Measurements from ENCODE around the gene MAPKAP1.
A peak's percentile ranks its signal among the peaks of the same experiment; 100 is the strongest.

MAPKAP1 gene

DNA sequence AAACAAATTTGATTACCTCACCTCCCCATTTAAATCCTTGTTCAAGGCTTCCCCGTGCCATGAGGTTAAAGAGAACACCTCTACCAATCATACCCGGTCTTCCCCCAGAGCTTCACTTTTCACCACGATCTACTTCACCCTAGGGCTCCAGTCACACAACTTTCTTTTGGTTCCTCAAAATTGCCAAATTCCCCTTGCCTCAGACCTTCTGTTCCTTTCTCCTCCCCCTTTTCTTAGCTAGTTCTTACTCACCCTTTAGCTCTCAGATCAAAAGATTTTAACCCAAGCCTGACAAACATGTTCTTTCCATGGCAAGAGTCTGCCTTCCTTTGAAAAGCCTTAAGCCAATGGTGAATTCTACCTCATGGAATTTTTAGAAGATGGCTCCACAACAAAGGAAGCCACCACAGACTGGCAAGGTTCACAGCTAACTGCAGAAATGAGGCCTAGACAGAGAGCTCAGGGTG is 56.7 kb downstream of the MAPKAP1 start:
- H3K27ac ChIP-seq, result no peak overlapping the region
- TF ChIP-seq, protein P1, sequence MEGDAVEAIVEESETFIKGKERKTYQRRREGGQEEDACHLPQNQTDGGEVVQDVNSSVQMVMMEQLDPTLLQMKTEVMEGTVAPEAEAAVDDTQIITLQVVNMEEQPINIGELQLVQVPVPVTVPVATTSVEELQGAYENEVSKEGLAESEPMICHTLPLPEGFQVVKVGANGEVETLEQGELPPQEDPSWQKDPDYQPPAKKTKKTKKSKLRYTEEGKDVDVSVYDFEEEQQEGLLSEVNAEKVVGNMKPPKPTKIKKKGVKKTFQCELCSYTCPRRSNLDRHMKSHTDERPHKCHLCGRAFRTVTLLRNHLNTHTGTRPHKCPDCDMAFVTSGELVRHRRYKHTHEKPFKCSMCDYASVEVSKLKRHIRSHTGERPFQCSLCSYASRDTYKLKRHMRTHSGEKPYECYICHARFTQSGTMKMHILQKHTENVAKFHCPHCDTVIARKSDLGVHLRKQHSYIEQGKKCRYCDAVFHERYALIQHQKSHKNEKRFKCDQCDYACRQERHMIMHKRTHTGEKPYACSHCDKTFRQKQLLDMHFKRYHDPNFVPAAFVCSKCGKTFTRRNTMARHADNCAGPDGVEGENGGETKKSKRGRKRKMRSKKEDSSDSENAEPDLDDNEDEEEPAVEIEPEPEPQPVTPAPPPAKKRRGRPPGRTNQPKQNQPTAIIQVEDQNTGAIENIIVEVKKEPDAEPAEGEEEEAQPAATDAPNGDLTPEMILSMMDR (conservative IDR thresholded peaks at IDR 0.05), result no peak

DNA sequence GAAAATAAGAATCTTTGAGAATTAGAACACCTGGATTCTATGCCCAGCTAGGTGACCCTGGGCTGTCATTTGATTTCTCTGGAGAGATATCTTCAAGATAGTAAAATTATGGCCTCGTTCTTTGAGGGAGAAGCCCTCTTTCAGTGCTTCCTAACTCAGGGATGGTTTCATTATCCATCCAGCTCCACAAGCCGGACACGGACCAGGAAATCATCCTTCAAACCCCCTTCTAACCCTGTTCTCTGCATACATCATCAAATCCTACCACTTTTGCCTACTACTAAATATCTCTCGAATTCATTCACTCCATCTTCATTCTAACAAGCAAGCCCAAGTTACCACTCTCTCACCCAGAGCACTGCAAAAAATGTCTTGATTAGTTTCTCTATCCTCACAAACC is 57.2 kb downstream of the MAPKAP1 start:
- H3K27ac ChIP-seq, result no peak overlapping the region
- TF ChIP-seq, protein P1 (conservative IDR thresholded peaks at IDR 0.05), result no peak

DNA sequence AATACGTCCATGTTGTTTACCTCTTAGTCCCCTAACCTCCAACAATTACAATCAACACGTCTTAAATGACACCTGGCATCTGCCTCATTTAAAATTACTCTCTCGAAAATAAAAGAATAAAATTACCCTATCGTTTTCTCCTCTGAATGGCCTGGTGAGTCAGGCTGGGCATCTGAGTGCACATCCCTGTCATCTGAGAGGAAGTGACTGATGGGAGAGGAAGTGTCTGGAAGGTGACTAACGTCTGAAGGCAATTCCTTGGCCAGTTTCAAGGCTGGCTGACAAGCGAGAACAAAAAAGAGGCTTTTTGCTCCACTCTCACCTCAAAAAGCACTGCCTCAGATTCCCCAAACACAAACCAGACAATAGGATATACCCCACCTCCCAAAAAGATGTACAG is 57.7 kb downstream of the MAPKAP1 start:
- TF ChIP-seq, protein P1 (conservative IDR thresholded peaks at IDR 0.05), result no peak
- H3K27ac ChIP-seq, result no peak overlapping the region

DNA sequence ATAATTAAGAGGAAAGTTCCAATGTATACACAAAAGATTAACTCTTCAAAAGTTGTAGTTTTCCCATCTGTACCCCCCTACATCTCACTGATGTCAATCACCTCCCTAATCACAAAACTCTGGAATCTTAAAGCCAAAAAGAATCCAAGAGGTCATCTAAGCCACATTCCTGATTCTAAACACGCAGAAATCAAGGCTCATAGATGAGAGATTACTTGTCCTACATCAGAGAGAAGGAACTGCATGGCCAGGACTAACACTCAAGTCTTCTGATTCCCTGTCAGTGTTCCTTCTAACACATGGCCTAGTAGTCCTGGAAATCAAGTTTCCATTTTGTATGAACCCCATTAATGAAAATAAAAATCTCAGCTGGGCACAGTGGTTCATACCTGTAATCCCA is 58.7 kb downstream of the MAPKAP1 start:
- H3K27ac ChIP-seq, result no peak overlapping the region
- TF ChIP-seq, protein P1 (conservative IDR thresholded peaks at IDR 0.05), result no peak

DNA sequence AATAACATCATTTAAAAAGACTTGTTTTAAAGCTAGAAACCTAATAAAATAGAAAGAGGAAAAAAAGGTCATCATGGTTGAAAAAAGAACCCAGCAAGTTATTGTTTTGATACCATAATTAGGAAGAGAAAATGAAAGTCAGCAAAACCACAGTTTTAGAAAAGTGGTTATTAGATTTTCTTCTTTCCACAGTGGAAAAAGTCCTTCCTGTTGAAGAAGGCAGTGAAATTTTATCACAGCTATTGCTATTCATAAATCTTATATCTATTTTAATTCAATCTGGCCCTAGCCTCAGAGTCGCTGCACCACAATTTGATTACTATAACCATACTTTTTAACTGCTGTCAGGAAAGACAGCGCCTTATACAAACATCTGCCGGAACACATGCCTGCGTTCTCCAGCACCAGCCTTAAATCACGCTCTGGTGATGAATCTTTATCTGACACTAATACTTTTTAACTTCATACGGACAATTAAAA is 60.3 kb downstream of the MAPKAP1 start:
- H3K27ac ChIP-seq, result peak overlapping the region; percentile 24
- TF ChIP-seq, protein P1 (conservative IDR thresholded peaks at IDR 0.05), result no peak

DNA sequence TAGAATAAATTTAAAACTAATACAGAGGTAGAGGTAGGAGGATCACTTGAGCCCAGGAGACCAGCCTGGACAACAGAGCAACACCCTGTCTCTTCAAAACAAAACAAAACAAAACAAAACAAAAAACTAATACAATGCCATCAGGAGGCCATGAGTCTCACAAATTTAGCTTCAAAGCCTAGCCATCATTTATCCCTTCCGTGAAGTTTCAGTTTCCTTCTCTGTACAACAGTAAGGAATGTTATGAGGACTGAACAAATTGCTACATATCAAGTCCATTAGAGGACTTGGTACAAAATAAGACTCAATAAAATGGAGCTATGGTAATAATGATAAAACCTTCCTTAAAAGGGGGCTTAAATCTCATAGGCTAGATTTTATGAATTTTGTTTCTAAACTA is 60.8 kb downstream of the MAPKAP1 start:
- TF ChIP-seq, protein P1 (conservative IDR thresholded peaks at IDR 0.05), result no peak
- peak overlapping the region; percentile 24 for H3K27ac ChIP-seq

DNA sequence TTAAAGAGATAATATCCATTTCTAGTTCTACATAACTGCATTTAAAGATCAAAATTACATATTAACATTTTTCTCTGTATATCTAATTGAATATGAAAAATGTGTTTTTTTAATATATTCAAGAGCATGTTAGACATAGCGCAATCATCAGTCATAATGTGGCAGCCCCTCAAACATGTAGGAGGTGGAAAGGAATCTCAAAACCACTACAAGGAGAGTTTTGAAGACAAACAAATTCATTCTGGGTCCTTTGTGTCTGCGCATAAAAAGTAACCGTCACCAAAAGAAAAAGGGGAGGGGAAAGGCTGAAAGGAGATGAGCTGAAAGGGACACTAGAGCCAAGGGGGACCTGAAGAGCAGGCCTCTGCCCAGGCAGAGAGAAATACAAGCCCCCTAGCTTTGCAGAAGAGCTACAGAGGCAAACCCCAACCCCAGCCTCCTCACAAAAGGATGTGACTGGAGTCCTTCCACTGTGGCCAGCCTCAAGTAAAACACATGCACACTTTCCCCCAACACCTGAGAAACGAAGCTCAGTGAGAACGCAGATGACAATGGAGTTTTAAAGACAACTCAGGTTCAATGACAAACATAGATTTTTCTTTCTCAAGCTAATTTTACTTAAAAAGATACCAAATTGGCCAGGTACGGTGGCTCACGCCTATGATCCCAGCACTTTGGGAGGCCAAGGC is 62.0 kb downstream of the MAPKAP1 start:
- H3K27ac ChIP-seq, result no peak overlapping the region
- TF ChIP-seq, protein P1 (conservative IDR thresholded peaks at IDR 0.05), result no peak

Measured in VCaP (cell line).